Body of pancreas (tissue), 4 donors: Measurements from ENCODE around the gene BRSK1. TPM values are rescaled to one million over a fixed set of nuclear protein-coding genes. Genes with fewer than 3 reads are reported as not detected.
A peak's percentile ranks its signal among the peaks of the same experiment; 100 is the strongest.

Source experiments
- ATAC-seq: fragments of 150-250 bp; one replicate; pipeline ENCODE4 v1.9.1; 2016
- DNase-seq, 4 donors: peaks; one replicate each; pipeline ENCODE4 v3.0.0-alpha.2; 2019
- H3K27ac ChIP-seq, 4 donors: fragments of 200-600 bp; sonication (generic); 1 replicate in 3 of 4; 2 replicates in 1 of 4; pipeline versions ENCODE4 v1.5.1 to v1.6.1; 2016 to 2019; ENCODE audit warnings: mild to moderate bottlenecking in 1 of 4, mixed read lengths in 1 of 4, moderate library complexity in 1 of 4
- H3K27me3 ChIP-seq, 2 donors: fragments of 200-600 bp; sonication (generic); one replicate each; pipeline ENCODE4 v1.6.0; 2016; ENCODE audit warnings: mild to moderate bottlenecking in 1 of 2
- H3K36me3 ChIP-seq, 2 donors: fragments of 200-600 bp; sonication (generic); replicated peaks in 1 of 2; 2 replicates each; pipeline ENCODE4 v1.5.1; 2016; ENCODE audit warnings: low read depth in 2 of 2; ENCODE audit not compliant: insufficient read depth in 1 of 2
- H3K4me1 ChIP-seq: fragments of 200-600 bp; sonication (generic); one replicate; pipeline ENCODE4 v1.6.0; 2016
- H3K4me3 ChIP-seq, 2 donors: fragments of 200-600 bp; sonication (generic); 1 replicate in 1 of 2; 2 replicates in 1 of 2; pipeline ENCODE4 v1.5.1; 2016 to 2019
- H3K9me3 ChIP-seq, 3 donors: fragments of 200-600 bp; sonication (generic); 1 replicate in 2 of 3; 2 replicates in 1 of 3; pipeline ENCODE4 v1.5.1; 2016
- POLR2A ChIP-seq, 3 donors: fragments of 450-650 bp; IDR thresholded peaks; one replicate each; pipeline ENCODE4 v1.6.1; 2016; ENCODE audit warnings: antibody characterized with exemption in 3 of 3, mild to moderate bottlenecking in 2 of 3
- WGBS, 2 donors: methylation state at CpG; one replicate each; pipeline ENCODE4 v1.1.5; 2017; 5-methylcytosine and 5-hydroxymethylcytosine counted together
- intact Hi-C: fragments of 100-400 bp; cut with DNase I; formaldehyde crosslinking; loops from one replicate; pipeline ENCODE4 v1.15.1; 2023
- total RNA-seq, 2 donors: library from RNA; depleted of rRNA; stranded (reverse); fragments of >200 nt; gene quantifications; one replicate each; pipeline ENCODE4 v1.1.0, GENCODE V29; 2016
- TF ChIP-seq, protein P1 (sequence below), 7 experiments: fragments of 450-650 bp in 4 of 7; fragments of 200-600 bp in 3 of 7; sonication (generic) in 3 of 7; IDR thresholded peaks; one replicate each; pipeline ENCODE4 v1.5.1; 2016 to 2019; ENCODE audit warnings: antibody characterized with exemption in 7 of 7

The BRSK1 gene
- total RNA-seq, 2 donors from 2014 or later: 0.66 to 1.0 TPM

DNA sequence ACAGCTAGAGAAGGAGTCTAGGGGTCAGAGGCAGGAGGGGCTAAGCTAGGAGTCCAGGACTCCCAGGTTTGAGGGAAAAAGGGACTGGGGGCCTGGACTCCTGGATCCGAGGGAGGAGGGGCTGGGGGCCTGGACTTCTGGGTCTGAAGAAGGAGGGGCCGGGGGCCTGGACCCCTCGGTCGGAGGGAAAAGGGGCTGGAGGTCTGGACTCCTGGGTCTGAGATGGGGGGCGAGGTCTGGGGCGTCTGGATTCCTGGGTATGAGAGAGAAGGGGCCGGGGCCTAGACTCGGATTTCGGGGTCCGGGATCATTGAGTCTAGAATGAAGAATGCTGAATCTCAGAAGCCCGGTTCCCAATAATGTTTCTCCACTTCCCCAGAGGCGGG, 18.5 kb downstream of the BRSK1 start:
- Histone ChIP-seq H3K36me3 (no peaks in the 10 kb centered on the region), H3K27ac (no peak overlapping the region), H3K4me1 (peaks cover 10% of the 10 kb centered on the region), H3K4me3 (no peak overlapping the region), H3K27me3 (no peaks in the 10 kb centered on the region), H3K9me3 (no peaks in the 10 kb centered on the region)
- whole genome bisulfite sequencing, 2 donors: 53 to 70% methylated on average over 12 of the region's 12 CpGs
- no peak for TF ChIP-seq POLR2A (IDR thresholded peaks at IDR 0.05)
- TF ChIP-seq, protein P1, sequence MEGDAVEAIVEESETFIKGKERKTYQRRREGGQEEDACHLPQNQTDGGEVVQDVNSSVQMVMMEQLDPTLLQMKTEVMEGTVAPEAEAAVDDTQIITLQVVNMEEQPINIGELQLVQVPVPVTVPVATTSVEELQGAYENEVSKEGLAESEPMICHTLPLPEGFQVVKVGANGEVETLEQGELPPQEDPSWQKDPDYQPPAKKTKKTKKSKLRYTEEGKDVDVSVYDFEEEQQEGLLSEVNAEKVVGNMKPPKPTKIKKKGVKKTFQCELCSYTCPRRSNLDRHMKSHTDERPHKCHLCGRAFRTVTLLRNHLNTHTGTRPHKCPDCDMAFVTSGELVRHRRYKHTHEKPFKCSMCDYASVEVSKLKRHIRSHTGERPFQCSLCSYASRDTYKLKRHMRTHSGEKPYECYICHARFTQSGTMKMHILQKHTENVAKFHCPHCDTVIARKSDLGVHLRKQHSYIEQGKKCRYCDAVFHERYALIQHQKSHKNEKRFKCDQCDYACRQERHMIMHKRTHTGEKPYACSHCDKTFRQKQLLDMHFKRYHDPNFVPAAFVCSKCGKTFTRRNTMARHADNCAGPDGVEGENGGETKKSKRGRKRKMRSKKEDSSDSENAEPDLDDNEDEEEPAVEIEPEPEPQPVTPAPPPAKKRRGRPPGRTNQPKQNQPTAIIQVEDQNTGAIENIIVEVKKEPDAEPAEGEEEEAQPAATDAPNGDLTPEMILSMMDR (IDR thresholded peaks at IDR 0.05): no peak
- DNase-seq (no peak), ATAC-seq (no peak)
- intact Hi-C loops: loop anchor here (10.0 kb wide), 1 partner anchor 82 kb away; the partner anchor contains the start of genes RPL28 and TMEM238

GRCh38 chr19:55303477-55303876, 19.7 kb downstream of the BRSK1 start:
- TF ChIP-seq POLR2A (IDR thresholded peaks at IDR 0.05): no peak
- TF ChIP-seq, protein P1 (IDR thresholded peaks at IDR 0.05): no peak
- DNase-seq (no peak), ATAC-seq (no peak)
- Histone ChIP-seq H3K36me3 (no peaks in the 10 kb centered on the region), H3K27me3 (no peaks in the 10 kb centered on the region), H3K4me1 (peaks cover 10% of the 10 kb centered on the region), H3K27ac (no peak overlapping the region), H3K9me3 (no peaks in the 10 kb centered on the region), H3K4me3 (no peak overlapping the region)
- WGBS, 2 donors: 68 to 88% methylated on average over 10 to 11 of the region's 11 CpGs
- intact Hi-C loops: loop anchor here (10.0 kb wide), 1 partner anchor 81 kb away; the partner anchor contains the start of genes RPL28 and TMEM238

DNA sequence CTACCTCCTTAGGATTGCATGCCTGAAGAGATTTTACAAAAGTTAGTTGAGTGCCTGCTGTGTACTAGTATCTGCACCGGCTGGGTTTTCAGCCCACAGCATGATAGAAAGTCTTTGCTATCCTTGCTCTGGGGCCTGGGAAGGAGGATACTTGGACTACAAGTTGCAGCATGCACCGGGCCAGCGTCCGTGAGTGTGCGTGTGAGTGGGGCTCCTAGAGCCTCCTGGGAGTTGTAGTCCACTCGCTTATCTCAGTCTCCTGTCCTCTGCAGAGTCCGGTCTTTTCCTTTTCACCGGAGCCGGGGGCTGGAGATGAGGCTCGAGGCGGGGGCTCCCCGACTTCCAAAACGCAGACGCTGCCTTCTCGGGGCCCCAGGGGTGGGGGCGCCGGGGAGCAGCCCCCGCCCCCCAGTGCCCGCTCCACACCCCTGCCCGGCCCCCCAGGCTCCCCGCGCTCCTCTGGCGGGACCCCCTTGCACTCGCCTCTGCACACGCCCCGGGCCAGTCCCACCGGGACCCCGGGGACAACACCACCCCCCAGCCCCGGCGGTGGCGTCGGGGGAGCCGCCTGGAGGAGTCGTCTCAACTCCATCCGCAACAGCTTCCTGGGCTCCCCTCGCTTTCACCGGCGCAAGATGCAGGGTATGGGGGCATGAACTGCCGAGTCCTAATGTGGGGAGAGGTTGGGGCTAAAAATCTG, 20.6 kb downstream of the BRSK1 start:
- Histone ChIP-seq H3K4me1 (peaks cover 10% of the 10 kb centered on the region), H3K4me3 (no peak overlapping the region), H3K27me3 (no peaks in the 10 kb centered on the region), H3K27ac (no peak overlapping the region), H3K36me3 (no peaks in the 10 kb centered on the region), H3K9me3 (no peaks in the 10 kb centered on the region)
- WGBS, 2 donors: 86 to 87% methylated on average over 27 to 38 of the region's 39 CpGs
- intact Hi-C loops: loop anchor here (10.0 kb wide), 1 partner anchor 80 kb away; the partner anchor contains the start of genes RPL28 and TMEM238
- ATAC-seq: no peak
- no peak for TF ChIP-seq POLR2A (IDR thresholded peaks at IDR 0.05)
- TF ChIP-seq, protein P1 (IDR thresholded peaks at IDR 0.05): no peak
- peak in 3 of 4 donors; percentile 26 to 42 (median 30) for DNase-seq

- Histone ChIP-seq H3K4me1 (peaks cover 10% of the 10 kb centered on the region), H3K9me3 (no peaks in the 10 kb centered on the region), H3K27me3 (no peaks in the 10 kb centered on the region), H3K27ac (no peak overlapping the region), H3K4me3 (no peak overlapping the region), H3K36me3 (no peaks in the 10 kb centered on the region)
- TF ChIP-seq, protein P1 (IDR thresholded peaks at IDR 0.05): no peak
- TF ChIP-seq POLR2A (IDR thresholded peaks at IDR 0.05): no peak
- no peak for ATAC-seq
- intact Hi-C loops: loop anchor here (10.0 kb wide), 1 partner anchor 80 kb away; the partner anchor contains the start of genes RPL28 and TMEM238
- DNase-seq: no peak
- 61 to 67% methylated on average over 9 to 14 of the region's 14 CpGs for WGBS, 2 donors
Measured at GRCh38 chr19:55304980-55305379, 21.2 kb downstream of the BRSK1 start.
